Measurements from ENCODE around the gene IGSF6.
"Not testable (repeated sequence)": the region's sequence is repeated elsewhere in the genome, so short reads cannot be mapped to it uniquely, and the experiment has no call there.

Gene IGSF6

DNA sequence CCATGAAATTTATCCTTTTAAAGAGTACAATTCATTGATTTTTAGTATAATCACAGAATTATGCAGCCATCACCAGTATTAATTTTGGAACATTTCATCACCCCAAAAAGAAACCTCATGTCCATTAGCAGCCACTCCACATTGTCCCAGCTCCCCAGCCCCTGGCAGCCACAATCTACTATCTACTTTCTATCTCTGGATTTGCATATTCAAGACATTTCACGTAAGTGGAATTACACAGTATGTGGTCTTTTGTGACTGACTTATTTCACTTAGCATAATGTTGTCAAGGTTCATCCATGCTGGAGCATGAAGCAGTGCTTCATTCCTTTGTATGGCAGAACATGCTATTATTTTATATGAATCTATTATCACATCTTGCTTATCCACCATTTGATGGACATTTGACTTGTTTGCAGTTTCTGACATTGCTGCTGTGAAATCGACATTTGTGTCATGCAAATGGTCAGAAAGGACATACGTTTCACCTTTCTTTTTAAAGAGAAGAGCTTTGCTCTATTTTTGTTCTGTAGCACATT, 42.3 kb downstream of the IGSF6 start:
- FAIRE-seq (no peak), DNase-seq (ENCODE audit: extremely low spot score, insufficient read length, low read depth) (no peak)

DNA sequence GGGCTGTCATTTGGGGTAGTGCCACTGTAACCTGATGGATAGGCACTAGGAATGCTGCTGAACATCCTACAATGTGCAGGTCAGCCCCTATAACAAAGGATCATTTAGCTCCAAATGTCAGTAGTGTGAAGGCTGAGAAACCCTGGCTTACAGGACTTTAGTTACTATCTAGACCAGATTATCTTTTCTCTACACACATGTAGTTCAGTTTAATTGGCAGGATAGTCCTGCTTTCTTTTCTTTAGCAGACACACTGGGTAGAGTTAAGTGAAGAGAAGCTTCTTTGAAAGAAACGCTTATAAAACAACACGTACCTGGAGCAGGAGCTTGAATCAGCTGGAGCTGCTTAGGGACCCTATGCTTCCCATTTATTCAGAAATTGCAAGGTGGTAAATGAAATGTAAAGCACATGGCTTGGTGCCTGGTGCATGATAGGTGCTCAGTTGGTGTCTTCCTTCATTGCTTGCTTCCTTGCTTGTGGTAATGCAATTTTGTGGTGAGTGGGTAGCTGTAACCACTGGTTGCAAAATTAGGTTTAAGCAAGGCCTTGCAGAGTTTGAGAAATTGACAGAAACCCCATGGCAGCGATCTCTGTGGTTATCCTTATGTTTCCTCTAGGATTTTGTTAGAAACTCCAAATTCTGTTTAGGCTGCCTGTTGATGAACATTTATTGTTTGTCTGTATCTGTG, 43.6 kb downstream of the IGSF6 start:
- no peak for FAIRE-seq

DNA sequence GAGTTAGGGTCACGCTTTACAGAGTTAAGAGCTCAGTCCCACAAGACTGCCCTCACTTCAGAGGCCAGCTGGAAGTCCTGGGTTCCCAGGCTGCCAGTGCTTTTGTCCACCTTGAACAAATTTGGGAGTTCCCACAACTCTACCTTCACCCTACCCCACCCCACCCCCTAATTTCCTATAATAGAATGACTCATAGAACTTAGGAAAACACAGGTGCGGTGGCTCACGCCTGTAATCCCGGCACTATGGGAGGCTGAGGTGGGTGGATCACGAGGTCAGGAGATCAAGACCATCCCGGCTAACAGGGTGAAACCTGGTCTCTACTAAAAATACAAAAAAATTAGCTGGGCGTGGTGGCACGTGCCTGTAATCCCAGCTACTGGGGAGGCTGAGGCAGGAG, 46.6 kb downstream of the IGSF6 start:
- FAIRE-seq: not testable (repeated sequence)

More for the DNA sequence above, 43.6 kb downstream of the IGSF6 start:
- DNase-seq (ENCODE audit: extremely low spot score, insufficient read length, low read depth): no peak

DNA sequence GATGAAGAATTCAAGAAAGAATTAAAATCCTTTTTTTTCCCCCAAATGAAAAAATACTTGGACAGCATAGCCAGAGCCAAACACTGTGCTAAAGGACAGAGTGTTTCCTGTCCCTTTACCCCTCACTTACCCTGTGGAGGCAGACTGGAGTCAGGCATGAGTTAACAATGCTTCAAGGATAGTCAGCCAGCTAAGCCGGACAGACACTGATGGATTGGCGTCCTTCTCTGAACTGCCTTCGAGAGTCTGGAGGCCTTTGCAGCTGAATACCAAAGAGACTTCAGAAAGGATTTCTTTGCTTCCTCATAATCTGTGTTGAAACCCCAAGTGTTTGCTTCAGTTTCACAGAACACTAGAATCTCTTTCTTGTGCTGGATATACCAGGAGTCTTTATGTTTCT, 48.5 kb downstream of the IGSF6 start:
- no peak for FAIRE-seq
- no peak for DNase-seq (ENCODE audit: extremely low spot score, insufficient read length, low read depth)

More for the DNA sequence above, 46.6 kb downstream of the IGSF6 start:
- DNase-seq (ENCODE audit: extremely low spot score, insufficient read length, low read depth): not testable (repeated sequence)

DNA sequence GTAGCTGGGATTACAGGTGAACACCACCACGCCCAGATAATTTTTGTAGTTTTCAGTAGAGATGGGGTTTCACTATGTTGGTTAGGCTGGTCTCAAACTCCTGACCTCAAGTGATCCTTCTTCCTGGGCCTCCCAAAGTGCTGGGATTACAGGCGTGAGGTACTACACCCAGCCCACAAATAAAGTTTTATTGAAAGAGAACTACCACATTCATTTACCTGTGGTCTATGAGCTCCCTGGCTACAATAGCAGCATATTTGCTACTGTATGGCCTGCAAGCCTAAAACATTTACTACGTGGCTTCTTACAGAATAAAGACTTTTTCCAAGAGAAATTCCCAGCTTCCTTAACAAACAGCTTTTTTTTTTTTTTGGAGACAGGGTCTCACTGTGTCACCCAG, 49.6 kb downstream of the IGSF6 start:
- no peak for DNase-seq (ENCODE audit: extremely low spot score, insufficient read length, low read depth)
- FAIRE-seq: no peak

DNA sequence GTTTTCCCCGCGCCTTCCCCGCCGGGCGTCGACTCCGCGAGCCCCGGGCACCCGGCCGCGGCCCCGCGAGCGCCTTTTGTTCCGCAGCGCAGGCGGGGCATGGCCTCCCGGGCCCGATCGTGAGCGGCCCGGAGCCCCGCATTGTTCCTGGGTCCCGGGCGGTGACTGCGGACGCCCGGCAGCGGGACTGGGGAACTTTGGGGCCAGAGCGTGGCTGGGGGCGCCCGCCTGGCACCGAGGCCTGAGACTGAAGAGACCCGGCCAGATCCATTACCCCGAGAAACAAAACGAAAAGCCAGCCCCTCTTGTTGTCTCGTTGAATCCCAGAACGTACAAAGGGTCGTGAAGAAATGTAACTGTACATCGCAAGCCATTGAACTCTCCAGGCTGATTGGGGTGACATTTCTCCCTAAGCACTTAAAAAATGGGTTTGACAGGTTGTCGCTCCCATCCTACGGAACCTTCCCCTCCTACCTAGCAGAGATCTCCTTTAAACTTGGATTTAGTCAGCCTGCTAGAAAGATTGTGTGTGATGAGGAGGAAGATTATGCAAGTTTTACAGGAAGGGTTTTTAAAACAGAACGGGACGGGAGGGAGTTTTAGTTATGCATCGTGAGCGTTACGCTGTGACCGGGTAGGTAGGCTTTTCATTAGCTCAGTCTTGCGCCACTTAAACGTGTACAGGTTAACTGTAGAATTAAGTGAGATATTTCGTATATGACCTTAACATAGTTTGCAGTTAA, 52.2 kb downstream of the IGSF6 start:
- DNase-seq (ENCODE audit: extremely low spot score, insufficient read length, low read depth) (no peak), FAIRE-seq (peak; percentile 44)

DNA sequence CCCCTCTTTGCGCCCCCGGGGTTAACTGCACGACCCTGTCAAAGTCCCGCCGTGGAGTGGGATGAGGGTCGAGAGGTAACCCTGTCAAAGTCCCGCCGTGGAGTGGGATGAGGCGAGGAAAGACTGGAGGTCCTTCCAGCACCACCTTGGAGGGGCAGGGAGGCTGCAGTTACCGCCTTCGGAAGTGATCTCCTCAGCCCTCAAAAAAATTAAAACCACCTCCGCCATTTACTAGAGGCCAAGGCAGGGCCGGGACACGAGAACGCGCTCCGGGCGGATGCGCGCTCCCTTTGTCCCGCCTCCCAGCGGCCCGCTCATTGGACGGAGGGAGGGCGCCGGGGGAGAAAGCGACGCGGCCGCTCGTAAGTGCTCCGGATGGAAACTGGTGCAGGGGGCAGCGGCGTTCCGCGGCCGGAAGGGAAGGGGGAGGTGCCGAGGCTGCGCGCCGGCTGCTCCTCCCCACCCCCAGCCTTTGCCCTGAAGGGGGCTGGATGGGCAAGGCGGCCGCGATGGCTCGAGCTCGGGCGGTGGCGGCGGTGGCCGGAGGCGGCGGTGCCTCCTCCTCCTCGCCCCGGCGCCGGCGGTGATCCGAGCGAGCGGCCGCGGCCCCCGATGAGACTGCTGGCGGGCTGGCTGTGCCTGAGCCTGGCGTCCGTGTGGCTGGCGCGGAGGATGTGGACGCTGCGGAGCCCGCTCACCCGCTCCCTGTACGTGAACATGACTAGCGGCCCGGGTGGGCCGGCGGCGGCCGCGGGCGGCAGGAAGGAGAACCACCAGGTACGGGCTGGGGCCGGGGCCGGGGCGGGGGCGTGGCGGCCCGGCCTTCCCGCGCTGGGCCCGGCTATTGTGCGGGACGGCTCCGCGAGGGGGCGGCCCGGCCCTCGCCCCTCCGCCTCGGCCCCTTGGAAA, 53.0 kb downstream of the IGSF6 start, which contains the start of gene METTL9:
Gene METTL9 (plus strand): TSS at position 456 of the 909 bp plus-strand sequence. CDS start 157 bp downstream, at position 613.
- DNase-seq (ENCODE audit: extremely low spot score, insufficient read length, low read depth) (peak; percentile 93), FAIRE-seq (peak; percentile 95)

DNA sequence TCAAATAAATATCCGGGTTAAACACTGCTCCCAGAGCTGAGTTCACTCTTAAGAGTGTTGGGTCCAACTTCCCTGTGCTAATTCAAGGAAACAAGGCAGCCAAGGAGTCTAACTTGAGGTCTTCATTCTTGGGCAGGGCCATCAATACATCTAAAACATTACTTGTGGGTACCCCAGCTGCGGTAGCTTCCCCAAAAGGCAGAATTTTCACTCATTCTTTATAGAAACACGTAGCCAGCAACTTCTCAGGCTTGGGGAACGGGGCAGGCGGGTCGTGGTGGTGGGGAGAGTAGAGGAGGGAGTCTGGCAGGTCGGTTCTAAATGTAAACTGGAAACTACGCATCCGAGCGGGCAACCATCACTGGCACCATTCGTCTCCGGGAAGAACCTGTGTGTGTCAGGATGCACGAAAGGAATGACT, 53.7 kb downstream of the IGSF6 start:
- no peak for FAIRE-seq
- DNase-seq (ENCODE audit: extremely low spot score, insufficient read length, low read depth): no peak

DNA sequence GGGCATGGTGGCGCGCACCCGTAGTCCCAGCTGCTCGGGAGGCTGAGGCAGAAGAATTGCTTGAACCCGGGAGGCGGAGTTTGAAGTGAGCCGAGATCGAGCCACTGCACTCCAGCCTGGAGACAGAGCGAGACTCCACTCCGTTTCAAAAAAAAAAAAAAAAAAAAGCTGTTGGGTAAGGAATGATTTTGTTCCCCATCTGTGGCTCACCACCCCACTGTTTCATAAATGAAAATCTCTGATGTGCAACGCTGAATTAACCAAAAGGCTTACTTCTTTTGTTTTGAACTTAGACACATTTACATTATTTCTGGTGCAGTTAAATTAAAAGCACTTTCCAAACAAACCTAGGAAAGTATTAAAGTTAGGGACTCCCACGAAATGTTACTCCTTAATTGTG, 54.2 kb downstream of the IGSF6 start:
- DNase-seq (ENCODE audit: extremely low spot score, insufficient read length, low read depth) (no peak), FAIRE-seq (no peak)

DNA sequence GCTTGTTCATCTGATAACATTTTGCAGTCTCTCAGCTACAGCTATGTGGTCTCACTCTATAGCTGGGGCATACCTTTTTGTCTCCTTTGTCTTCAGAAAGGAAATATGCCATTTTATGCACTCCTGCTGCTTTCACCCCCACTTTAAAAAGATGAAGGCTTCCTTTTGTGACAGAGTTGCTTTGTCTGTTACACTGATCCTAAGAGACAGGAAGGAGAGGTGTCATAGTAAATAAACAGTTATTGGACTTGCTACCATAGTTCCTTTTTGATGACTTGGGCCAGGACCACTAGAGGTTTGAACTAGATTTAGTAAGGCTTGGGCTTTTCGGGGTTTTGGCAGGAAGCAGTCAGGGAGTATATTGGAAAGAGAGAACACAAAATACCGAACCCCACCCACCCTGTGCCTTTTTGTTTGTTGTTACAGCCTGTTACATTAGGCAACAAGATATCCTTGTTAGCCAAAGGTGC, 54.8 kb downstream of the IGSF6 start:
- DNase-seq (ENCODE audit: extremely low spot score, insufficient read length, low read depth) (no peak), FAIRE-seq (no peak)

DNA sequence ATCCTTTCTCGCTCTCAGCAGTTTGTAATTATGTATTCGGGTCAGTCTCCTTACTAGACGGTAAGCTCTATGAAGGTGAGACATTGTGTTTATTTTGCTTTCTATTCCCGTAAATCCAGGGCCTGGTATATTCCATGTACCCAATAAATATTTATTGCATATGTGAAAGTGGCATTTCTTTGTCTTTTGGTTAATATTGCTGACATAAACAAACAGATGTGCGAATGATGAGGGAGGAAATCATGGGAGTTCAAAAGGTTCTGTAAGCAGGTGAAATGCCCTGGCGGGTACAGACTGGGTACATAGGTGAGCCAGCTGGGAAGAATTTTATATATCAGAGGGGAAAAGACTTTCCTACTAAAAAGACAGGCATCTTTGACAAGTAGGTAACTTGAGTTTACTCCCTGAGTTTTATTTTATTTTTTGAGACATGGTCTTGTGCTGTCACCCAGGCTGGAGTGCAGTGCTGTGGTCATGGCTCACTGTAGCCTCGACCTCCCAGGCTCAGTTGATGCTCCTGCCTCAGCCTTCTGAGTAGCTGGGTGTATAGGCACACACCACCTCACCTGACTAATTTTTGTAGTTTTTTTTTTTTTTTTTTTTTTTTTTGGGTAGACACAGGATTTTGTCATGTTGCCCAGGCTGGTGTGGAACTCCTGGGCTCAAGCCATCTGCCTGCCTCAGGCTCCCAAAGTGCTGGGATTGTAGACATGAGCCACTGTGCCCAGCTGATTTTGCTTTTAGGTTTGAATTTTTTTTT, 58.7 kb downstream of the IGSF6 start:
- FAIRE-seq: no peak

DNA sequence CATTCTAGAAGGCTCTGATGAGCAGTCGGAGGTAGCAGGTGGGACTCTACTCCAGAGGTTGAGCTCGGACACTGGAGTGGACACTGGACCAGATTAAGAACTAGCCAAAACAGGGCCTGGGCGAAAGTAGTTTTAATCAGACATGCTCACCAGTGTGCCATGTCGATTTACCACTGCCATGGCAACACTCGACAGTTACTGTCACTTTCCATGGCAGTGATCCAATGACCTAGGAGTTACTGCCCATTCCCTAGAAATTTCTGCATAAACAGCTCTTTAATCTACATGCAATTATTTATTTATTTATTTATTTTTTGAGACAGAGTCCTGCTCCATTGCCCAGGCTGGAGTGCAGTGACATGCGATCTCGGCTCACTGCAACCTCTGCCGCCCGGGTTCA, 60.2 kb downstream of the IGSF6 start:
- FAIRE-seq (no peak), DNase-seq (ENCODE audit: extremely low spot score, insufficient read length, low read depth) (no peak)

More for the DNA sequence above, 58.7 kb downstream of the IGSF6 start:
- no peak for DNase-seq (ENCODE audit: extremely low spot score, insufficient read length, low read depth)

DNA sequence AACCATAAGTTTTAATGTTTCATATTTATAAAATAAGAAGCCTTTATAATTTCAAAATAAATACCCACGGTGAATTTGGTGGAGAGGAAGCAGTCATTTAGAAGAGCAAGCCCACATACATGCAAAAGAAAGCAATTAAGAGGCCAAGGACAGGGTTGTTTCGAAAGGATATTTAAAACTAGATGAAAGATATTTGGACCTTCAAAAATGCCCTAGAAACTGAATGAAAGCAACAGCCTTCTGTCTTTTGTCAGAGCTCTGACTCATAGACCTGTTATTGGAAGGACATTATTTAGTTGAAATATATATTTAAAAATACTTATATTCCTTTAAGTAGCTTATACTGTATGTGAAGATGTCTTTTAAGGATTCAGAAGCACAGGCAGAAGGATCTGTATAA, 61.6 kb downstream of the IGSF6 start:
- DNase-seq (ENCODE audit: extremely low spot score, insufficient read length, low read depth): no peak
- FAIRE-seq: no peak

DNA sequence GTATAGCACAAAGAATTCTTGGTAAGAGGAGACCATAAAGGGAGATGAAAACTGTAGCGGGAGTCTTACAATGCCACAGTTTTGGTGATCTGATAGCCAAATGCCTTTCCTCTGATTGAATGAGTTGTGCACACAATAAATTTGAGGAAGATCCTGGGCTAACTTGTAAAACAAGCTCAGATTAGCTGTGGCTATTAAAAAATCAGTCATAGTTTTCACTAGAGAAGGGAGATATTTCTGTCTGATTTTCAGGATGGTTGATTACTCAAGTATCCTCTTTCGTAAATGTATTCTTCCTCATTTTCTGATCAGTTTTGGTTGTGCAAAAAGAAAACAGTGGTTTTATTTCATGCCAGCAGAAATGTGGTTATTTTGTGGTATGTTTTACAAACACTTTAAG, 62.1 kb downstream of the IGSF6 start:
- no peak for FAIRE-seq
- DNase-seq (ENCODE audit: extremely low spot score, insufficient read length, low read depth): no peak

DNA sequence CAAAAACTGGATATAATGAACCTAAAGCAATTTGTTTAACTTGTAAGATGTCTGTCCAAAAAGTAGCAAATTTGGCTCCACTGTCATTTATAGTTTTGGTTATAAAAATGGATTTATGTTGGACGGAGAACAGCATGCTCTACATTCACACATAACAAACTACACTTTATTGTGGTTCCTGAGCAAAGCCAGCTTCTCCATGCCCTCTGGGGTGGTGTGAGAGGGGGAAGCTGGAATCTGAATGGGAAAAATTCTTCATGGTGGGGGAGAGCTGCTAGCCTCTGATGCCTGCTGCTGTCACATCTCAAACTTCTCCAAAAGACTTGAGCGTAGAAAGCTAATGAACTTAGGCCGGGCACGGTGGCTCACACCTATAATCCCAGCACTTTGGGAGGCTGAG, 62.9 kb downstream of the IGSF6 start:
- no peak for DNase-seq (ENCODE audit: extremely low spot score, insufficient read length, low read depth)
- no peak for FAIRE-seq
